DND-41 (cell line): ENCODE results near the gene ABCG1.

Source experiments
- ATAC-seq: fragments of 200-7000 bp; cut with Tn5 transposase; 3 replicates; pipeline ENCODE4 v1.9.1; 2021; ENCODE audit warnings: low read depth; ENCODE audit not compliant: insufficient read depth
- DNase-seq: peaks from one replicate; pipeline ENCODE4 v3.0.0-alpha.2; 2020
- H2AFZ ChIP-seq: 2 replicates; pipeline ENCODE4 v1.6.0; 2012; ENCODE audit warnings: low read depth, low read length
- H3K27ac ChIP-seq: 2 replicates; pipeline ENCODE4 v1.5.1; 2012; ENCODE audit warnings: low read length, inconsistent platforms
- H3K27me3 ChIP-seq: fragments of 200-600 bp; sonication (generic); 2 replicates; pipeline ENCODE4 v1.6.0; 2012; ENCODE audit warnings: low read length, mild to moderate bottlenecking, inconsistent platforms; ENCODE audit not compliant: insufficient read depth, poor library complexity
- H3K36me3 ChIP-seq: 2 replicates; pipeline ENCODE4 v1.5.1; 2012; ENCODE audit warnings: low read length, inconsistent platforms; ENCODE audit not compliant: insufficient read depth
- H3K4me1 ChIP-seq: 2 replicates; pipeline ENCODE4 v1.5.1; 2012; ENCODE audit warnings: mild to moderate bottlenecking, low read length; ENCODE audit not compliant: insufficient read depth
- H3K4me2 ChIP-seq: 2 replicates; pipeline ENCODE4 v1.6.0; 2012; ENCODE audit warnings: mild to moderate bottlenecking, moderate library complexity, low read length, inconsistent platforms; ENCODE audit not compliant: insufficient read depth
- H3K4me3 ChIP-seq, 2 experiments: fragments of 200-600 bp in 1 of 2; shearing (Covaris generic) in 1 of 2; 2 replicates each; pipeline ENCODE4 v1.5.1; 2012 to 2016; ENCODE audit warnings: inconsistent platforms in 2 of 2, low read length in 2 of 2, mild to moderate bottlenecking in 2 of 2, low read depth in 1 of 2, moderate library complexity in 1 of 2
- H3K79me2 ChIP-seq: 2 replicates; pipeline ENCODE4 v1.6.0; 2012; ENCODE audit warnings: low read length, inconsistent platforms; ENCODE audit not compliant: insufficient read depth
- H3K9ac ChIP-seq: 2 replicates; pipeline ENCODE4 v1.6.0; 2012; ENCODE audit warnings: low read depth, mild to moderate bottlenecking, inconsistent platforms, low read length, moderate library complexity
- H3K9me3 ChIP-seq: 2 replicates; pipeline ENCODE4 v1.5.1; 2012; ENCODE audit warnings: low read length, moderate library complexity, mild to moderate bottlenecking, inconsistent platforms; ENCODE audit not compliant: insufficient read depth, severe bottlenecking
- H4K20me1 ChIP-seq: 2 replicates; pipeline ENCODE4 v1.6.0; 2012; ENCODE audit warnings: low read length; ENCODE audit not compliant: insufficient read depth
- CTCF ChIP-seq: IDR thresholded peaks from 2 replicates; pipeline ENCODE4 v1.5.1; 2012; ENCODE audit warnings: borderline replicate concordance, low read length, moderate library complexity, mild to moderate bottlenecking; ENCODE audit not compliant: poor library complexity, severe bottlenecking; ENCODE audit errors: extremely low read depth
- EZH2 ChIP-seq: IDR thresholded peaks from 3 replicates; pipeline ENCODE4 v1.6.1; 2012; ENCODE audit warnings: borderline replicate concordance, low read depth, mild to moderate bottlenecking, moderate library complexity, low read length, inconsistent platforms; ENCODE audit not compliant: severe bottlenecking

ABCG1 gene

GRCh38 chr21:42311160-42311559 lies 92.2 kb downstream of the ABCG1 start:
- no peaks in the 10 kb centered on the region for H3K9me3 ChIP-seq
- no peak overlapping the region for H2AFZ ChIP-seq
- H3K4me3 ChIP-seq: no peak overlapping the region
- H3K4me1 ChIP-seq: peaks cover 10% of the 10 kb centered on the region
- no peak overlapping the region for H3K4me2 ChIP-seq
- no peaks in the 10 kb centered on the region for H3K27me3 ChIP-seq
- ATAC-seq (no peak), DNase-seq (no peak)
- no peak overlapping the region for H3K9ac ChIP-seq
- H3K79me2 ChIP-seq: no peaks in the 10 kb centered on the region
- H3K27ac ChIP-seq: no peak overlapping the region
- H4K20me1 ChIP-seq: no peaks in the 10 kb centered on the region
- H3K36me3 ChIP-seq: no peaks in the 10 kb centered on the region
- TF ChIP-seq EZH2 (no peak), CTCF (no peak)

- Histone ChIP-seq H4K20me1 (no peaks in the 10 kb centered on the region), H3K36me3 (no peaks in the 10 kb centered on the region), H3K4me2 (no peak overlapping the region), H3K9me3 (no peaks in the 10 kb centered on the region), H3K4me1 (peaks cover 10% of the 10 kb centered on the region), H3K9ac (no peak overlapping the region), H3K4me3 (no peak overlapping the region), H3K79me2 (no peaks in the 10 kb centered on the region), H3K27ac (no peak overlapping the region), H2AFZ (no peak overlapping the region), H3K27me3 (no peaks in the 10 kb centered on the region)
- ATAC-seq (no peak), DNase-seq (no peak)
- TF ChIP-seq CTCF: no peak
- no peak for TF ChIP-seq EZH2
Measured at GRCh38 chr21:42311816-42312625, 93.1 kb downstream of the ABCG1 start.

- ATAC-seq (no peak), DNase-seq (no peak)
- H3K9me3 ChIP-seq: no peaks in the 10 kb centered on the region
- no peak for TF ChIP-seq CTCF
- TF ChIP-seq EZH2: no peak
- H3K4me3 ChIP-seq: no peak overlapping the region
- peaks cover 10% of the 10 kb centered on the region for H3K4me1 ChIP-seq
- no peak overlapping the region for H2AFZ ChIP-seq
- H3K27me3 ChIP-seq: no peaks in the 10 kb centered on the region
- no peaks in the 10 kb centered on the region for H3K79me2 ChIP-seq
- H3K27ac ChIP-seq: no peak overlapping the region
- H3K36me3 ChIP-seq: no peaks in the 10 kb centered on the region
- no peak overlapping the region for H3K4me2 ChIP-seq
- H3K9ac ChIP-seq: no peak overlapping the region
- H4K20me1 ChIP-seq: no peaks in the 10 kb centered on the region
Measured at GRCh38 chr21:42312626-42313104, 93.7 kb downstream of the ABCG1 start.
